Uterus (tissue), 2 donors: ENCODE measurements around the gene NFE2L1.

ENCODE experiments used
- POLR2A ChIP-seq, 2 donors: fragments of 450-650 bp; IDR thresholded peaks; one replicate each; pipeline ENCODE4 v1.6.1; 2016; ENCODE audit warnings: antibody characterized with exemption in 2 of 2, mild to moderate bottlenecking in 1 of 2, moderate library complexity in 1 of 2
- TF ChIP-seq, protein P1 (sequence below), 4 experiments: fragments of 200-600 bp in 2 of 4; fragments of 450-650 bp in 2 of 4; sonication (generic) in 2 of 4; IDR thresholded peaks; one replicate each; pipeline ENCODE4 v1.5.1; 2016 to 2019; ENCODE audit warnings: antibody characterized with exemption in 4 of 4, mild to moderate bottlenecking in 2 of 4, moderate library complexity in 1 of 4

DNA sequence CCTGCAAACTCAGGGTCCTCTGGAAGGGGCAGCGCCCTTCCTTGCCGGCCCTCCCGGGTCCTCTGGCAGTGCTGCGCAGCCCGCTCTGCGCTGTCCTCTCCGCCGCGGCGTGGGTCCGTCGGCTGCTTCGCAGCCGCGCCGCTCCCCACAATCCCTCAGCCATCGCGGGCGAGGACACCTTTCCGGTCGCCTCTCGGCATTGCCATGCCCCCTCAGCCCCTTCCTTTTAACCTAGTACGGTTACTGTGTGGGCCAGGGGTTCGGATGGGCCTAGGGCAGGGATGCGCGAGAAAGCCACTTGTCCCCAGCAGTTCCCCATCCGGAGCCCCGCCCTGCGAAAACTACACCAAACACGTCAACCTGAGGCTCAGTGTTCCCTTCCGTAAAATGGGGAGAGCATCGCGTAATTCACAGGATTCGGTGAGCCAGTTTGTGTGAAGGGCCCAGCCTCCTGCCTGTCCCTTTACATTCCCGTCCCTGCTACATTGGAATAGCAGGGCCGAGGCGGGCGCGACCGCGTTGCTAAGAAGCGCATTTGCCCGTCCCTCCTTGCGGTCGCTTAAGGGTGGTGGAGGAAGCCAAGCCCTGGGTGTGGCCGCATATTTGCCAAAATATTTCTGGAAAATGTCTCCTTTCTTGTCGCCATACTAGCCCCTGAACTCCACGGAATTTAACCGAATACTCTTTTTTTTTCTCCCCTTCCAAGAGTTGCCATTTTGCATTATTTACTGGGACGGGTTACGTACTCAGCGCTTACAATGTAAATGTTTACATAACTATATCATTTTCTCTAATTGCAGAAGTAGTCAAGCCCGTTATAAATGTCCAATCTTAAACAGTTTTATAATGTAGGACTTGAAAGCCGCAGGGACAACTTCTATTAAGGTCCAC is 23.8 kb upstream of the NFE2L1 start:
- TF ChIP-seq, protein P1, sequence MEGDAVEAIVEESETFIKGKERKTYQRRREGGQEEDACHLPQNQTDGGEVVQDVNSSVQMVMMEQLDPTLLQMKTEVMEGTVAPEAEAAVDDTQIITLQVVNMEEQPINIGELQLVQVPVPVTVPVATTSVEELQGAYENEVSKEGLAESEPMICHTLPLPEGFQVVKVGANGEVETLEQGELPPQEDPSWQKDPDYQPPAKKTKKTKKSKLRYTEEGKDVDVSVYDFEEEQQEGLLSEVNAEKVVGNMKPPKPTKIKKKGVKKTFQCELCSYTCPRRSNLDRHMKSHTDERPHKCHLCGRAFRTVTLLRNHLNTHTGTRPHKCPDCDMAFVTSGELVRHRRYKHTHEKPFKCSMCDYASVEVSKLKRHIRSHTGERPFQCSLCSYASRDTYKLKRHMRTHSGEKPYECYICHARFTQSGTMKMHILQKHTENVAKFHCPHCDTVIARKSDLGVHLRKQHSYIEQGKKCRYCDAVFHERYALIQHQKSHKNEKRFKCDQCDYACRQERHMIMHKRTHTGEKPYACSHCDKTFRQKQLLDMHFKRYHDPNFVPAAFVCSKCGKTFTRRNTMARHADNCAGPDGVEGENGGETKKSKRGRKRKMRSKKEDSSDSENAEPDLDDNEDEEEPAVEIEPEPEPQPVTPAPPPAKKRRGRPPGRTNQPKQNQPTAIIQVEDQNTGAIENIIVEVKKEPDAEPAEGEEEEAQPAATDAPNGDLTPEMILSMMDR (IDR thresholded peaks at IDR 0.05) = no peak
- no peak for TF ChIP-seq POLR2A (IDR thresholded peaks at IDR 0.05)
